GM18951 (cell line): ENCODE measurements around the gene BOLL.
A peak's percentile ranks its signal among the peaks of the same experiment; 100 is the strongest.
"Not testable (repeated sequence)": the region's sequence is repeated elsewhere in the genome, so short reads cannot be mapped to it uniquely, and the experiment has no call there.

Experiments
- POLR2A ChIP-seq: IDR thresholded peaks from 4 replicates; pipeline ENCODE4 v1.6.1; 2011; ENCODE audit warnings: mild to moderate bottlenecking; ENCODE audit not compliant: insufficient read length, insufficient read depth; ENCODE audit errors: extremely low read depth
- in situ Hi-C: fragments of 300-500 bp; cut with MboI; formaldehyde crosslinking; loops from one replicate; pipeline ENCODE4 v1.12.0; 2022; ENCODE audit warnings: low sequenced_read_pairs, mixed read lengths, inconsistent platforms; ENCODE audit not compliant: unreplicated experiment

BOLL gene

GRCh38 chr2:197708331-197708730 is 76.8 kb downstream of the BOLL start:
- no peak for TF ChIP-seq POLR2A
- in situ Hi-C loops, result no loop called here

GRCh38 chr2:197707316-197708213 is 77.6 kb downstream of the BOLL start:
- in situ Hi-C loops, result no loop called here
- TF ChIP-seq POLR2A, result no peak

GRCh38 chr2:197706839-197707207 is 78.3 kb downstream of the BOLL start:
- in situ Hi-C loops, result no loop called here
- TF ChIP-seq POLR2A, result no peak

GRCh38 chr2:197705912-197706838 is 78.9 kb downstream of the BOLL start:
- no peak for TF ChIP-seq POLR2A
- in situ Hi-C loops, result no loop called here

- in situ Hi-C loops, result no loop called here
- peak; percentile 96 for TF ChIP-seq POLR2A
These were observed 79.8 kb downstream of the BOLL start, which contains the start of gene MARS2 for GRCh38 chr2:197705121-197705911. MARS2 (plus strand) TSS chr2:197705369; CDS start chr2:197705406, 37 bp downstream.

- TF ChIP-seq POLR2A, result no peak
- in situ Hi-C loops, result no loop called here
These were observed 80.5 kb downstream of the BOLL start for GRCh38 chr2:197704434-197705120.

GRCh38 chr2:197700960-197701359 is 84.2 kb downstream of the BOLL start:
- no peak for TF ChIP-seq POLR2A
- in situ Hi-C loops, result no loop called here

GRCh38 chr2:197699724-197700123 is 85.4 kb downstream of the BOLL start:
- in situ Hi-C loops, result not testable (repeated sequence)

GRCh38 chr2:197696571-197696970 is 88.5 kb downstream of the BOLL start:
- in situ Hi-C loops, result not testable (repeated sequence)

- in situ Hi-C loops, result not testable (repeated sequence)
These were observed 89.1 kb downstream of the BOLL start for GRCh38 chr2:197695971-197696370.

- in situ Hi-C loops, result not testable (repeated sequence)
These were observed 89.9 kb downstream of the BOLL start for GRCh38 chr2:197695206-197695605.

- TF ChIP-seq POLR2A, result no peak
- in situ Hi-C loops, result no loop called here
These were observed 107.6 kb downstream of the BOLL start for GRCh38 chr2:197677483-197677882.

- in situ Hi-C loops, result no loop called here
These were observed 108.1 kb downstream of the BOLL start for GRCh38 chr2:197677056-197677455.

More at GRCh38 chr2:197677056-197677455, 108.1 kb downstream of the BOLL start:
- no peak for TF ChIP-seq POLR2A
